K562 (cell line): Measurements from ENCODE around the gene MOB4. TPM values are rescaled to one million over a fixed set of nuclear protein-coding genes. Genes with fewer than 3 reads are reported as not detected.

ENCODE experiments used
- polyA plus RNA-seq, 8 experiments: library from polyadenylated mRNA; depleted of rRNA in 4 of 8; stranded (reverse) in 5 of 8; unstranded in 3 of 8; fragments of >200 nt; fragmentation: Nextera tagmentation in 2 of 8; fragmentation: Illumina TruSeq in 1 of 8; extraction: Ambion mirVana in 2 of 8; extraction: Trizol in 1 of 8; gene quantifications; 2 replicates each; pipeline versions ENCODE4 v1.2.1 to v1.2.3, GENCODE V29; 2011 to 2014; ENCODE audit warnings: inconsistent platforms in 1 of 8, missing spikeins in 1 of 8
- small RNA-seq: library from RNA; depleted of rRNA; stranded (forward); fragments of <200 nt; gene quantifications from one replicate; pipeline ENCODE3, GENCODE V24; 2014
- total RNA-seq, 7 experiments: library from RNA; depleted of rRNA in 6 of 7; stranded (reverse); fragments of >200 nt in 6 of 7; fragmentation: Illumina TruSeq in 2 of 7; extraction: Trizol in 2 of 7; gene quantifications; 2 replicates each; pipeline versions ENCODE4 v1.2.1 to v1.2.3, GENCODE V29; 2011 to 2021; ENCODE audit warnings: low replicate concordance in 1 of 7

MOB4 gene
- total and polyA plus RNA-seq, 9 of the 15 experiments (the other 6 are each of a cell fraction or from before 2014, with no cell fraction given) = 13.5 to 30.8 (median 22.2) TPM

Small RNAs within 50 kb of the gene (small RNA-seq; reads per million reads assigned to genes)
- not detected for gene AC020550.1

Other genes starting within 250 kb of the MOB4 start
- gene ANKRD44, start 205.3 kb upstream of the MOB4 start, total RNA-seq (2014; rRNA removed) = 0.08 TPM in 1 of 2 replicates, not detected in the other
- gene ANKRD44, start 205.3 kb upstream of the MOB4 start, total RNA-seq (2014; rRNA removed; fragmentation: Illumina TruSeq; extraction: Trizol) = not detected in 2 replicates
- gene ANKRD44, start 205.3 kb upstream of the MOB4 start, total RNA-seq (2015; rRNA removed; fragmentation: Illumina TruSeq; extraction: Trizol) = 0.04 TPM in 2 replicates
- 0.25 and 0.64 TPM in 2 replicates for gene ANKRD44, start 205.3 kb upstream of the MOB4 start, total RNA-seq (2021)
- 0.04 TPM in 2 replicates for gene ANKRD44, start 205.3 kb upstream of the MOB4 start, polyA plus RNA-seq (2011; rRNA removed)
- gene ANKRD44, start 205.3 kb upstream of the MOB4 start, polyA plus RNA-seq (2014; fragmentation: Illumina TruSeq; extraction: Trizol) = 0.01 and 0.03 TPM in 2 replicates
- under 1 TPM in 1 of 2 experiments, not detected in 1; 0.10 TPM for gene ANKRD44, start 205.3 kb upstream of the MOB4 start, polyA plus RNA-seq (2014; fragmentation: Nextera tagmentation; extraction: Ambion mirVana)
- gene ANKRD44, start 205.3 kb upstream of the MOB4 start, polyA plus RNA-seq (2014; rRNA removed) = 0.09 TPM in 1 of 2 replicates, not detected in the other
- 96.2 and 118 TPM in 2 replicates for gene SF3B1, start 81.0 kb upstream of the MOB4 start, total RNA-seq (2014; rRNA removed)
- gene SF3B1, start 81.0 kb upstream of the MOB4 start, total RNA-seq (2014; rRNA removed; fragmentation: Illumina TruSeq; extraction: Trizol) = 209 and 283 TPM in 2 replicates
- 168 and 176 TPM in 2 replicates for gene SF3B1, start 81.0 kb upstream of the MOB4 start, total RNA-seq (2015; rRNA removed; fragmentation: Illumina TruSeq; extraction: Trizol)
- gene SF3B1, start 81.0 kb upstream of the MOB4 start, total RNA-seq (2021) = 180 and 182 TPM in 2 replicates
- gene SF3B1, start 81.0 kb upstream of the MOB4 start, polyA plus RNA-seq (2011; rRNA removed) = 340 and 377 TPM in 2 replicates
- 238 and 243 TPM in 2 replicates for gene SF3B1, start 81.0 kb upstream of the MOB4 start, polyA plus RNA-seq (2014; fragmentation: Illumina TruSeq; extraction: Trizol)
- 100 to 1,000 TPM; 125 to 177 TPM for gene SF3B1, start 81.0 kb upstream of the MOB4 start, polyA plus RNA-seq (2014; fragmentation: Nextera tagmentation; extraction: Ambion mirVana)
- gene SF3B1, start 81.0 kb upstream of the MOB4 start, polyA plus RNA-seq (2014; rRNA removed) = 144 and 145 TPM in 2 replicates
- gene COQ10B, start 62.5 kb upstream of the MOB4 start, total RNA-seq (2014; rRNA removed) = 6.9 and 7.6 TPM in 2 replicates
- 13.1 and 15.9 TPM in 2 replicates for gene COQ10B, start 62.5 kb upstream of the MOB4 start, total RNA-seq (2014; rRNA removed; fragmentation: Illumina TruSeq; extraction: Trizol)
- 10.8 and 11.1 TPM in 2 replicates for gene COQ10B, start 62.5 kb upstream of the MOB4 start, total RNA-seq (2015; rRNA removed; fragmentation: Illumina TruSeq; extraction: Trizol)
- gene COQ10B, start 62.5 kb upstream of the MOB4 start, total RNA-seq (2021) = 8.5 and 9.8 TPM in 2 replicates
- 1.8 and 3.1 TPM in 2 replicates for gene COQ10B, start 62.5 kb upstream of the MOB4 start, polyA plus RNA-seq (2011; rRNA removed)
- gene COQ10B, start 62.5 kb upstream of the MOB4 start, polyA plus RNA-seq (2014; fragmentation: Illumina TruSeq; extraction: Trizol) = 8.8 and 9.7 TPM in 2 replicates
- 1 to 10 TPM; 7.2 to 7.7 TPM for gene COQ10B, start 62.5 kb upstream of the MOB4 start, polyA plus RNA-seq (2014; fragmentation: Nextera tagmentation; extraction: Ambion mirVana)
- 7.1 and 9.3 TPM in 2 replicates for gene COQ10B, start 62.5 kb upstream of the MOB4 start, polyA plus RNA-seq (2014; rRNA removed)
- 398 and 400 TPM in 2 replicates for gene HSPD1, start 16.2 kb upstream of the MOB4 start, total RNA-seq (2014; rRNA removed)
- gene HSPD1, start 16.2 kb upstream of the MOB4 start, total RNA-seq (2014; rRNA removed; fragmentation: Illumina TruSeq; extraction: Trizol) = 816 and 890 TPM in 2 replicates
- 663 and 710 TPM in 2 replicates for gene HSPD1, start 16.2 kb upstream of the MOB4 start, total RNA-seq (2015; rRNA removed; fragmentation: Illumina TruSeq; extraction: Trizol)
- gene HSPD1, start 16.2 kb upstream of the MOB4 start, total RNA-seq (2021) = 561 and 583 TPM in 2 replicates
- gene HSPD1, start 16.2 kb upstream of the MOB4 start, polyA plus RNA-seq (2011; rRNA removed) = 411 and 575 TPM in 2 replicates
- gene HSPD1, start 16.2 kb upstream of the MOB4 start, polyA plus RNA-seq (2014; fragmentation: Illumina TruSeq; extraction: Trizol) = 654 and 736 TPM in 2 replicates
- 1,000 to 10,000 TPM in 1 of 2 experiments, 100 to 1,000 TPM in 1; 622 to 1,014 TPM for gene HSPD1, start 16.2 kb upstream of the MOB4 start, polyA plus RNA-seq (2014; fragmentation: Nextera tagmentation; extraction: Ambion mirVana)
- 508 and 510 TPM in 2 replicates for gene HSPD1, start 16.2 kb upstream of the MOB4 start, polyA plus RNA-seq (2014; rRNA removed)
- gene HSPE1, start 15.7 kb upstream of the MOB4 start, total RNA-seq (2014; rRNA removed) = 395 and 427 TPM in 2 replicates
- 649 and 664 TPM in 2 replicates for gene HSPE1, start 15.7 kb upstream of the MOB4 start, total RNA-seq (2014; rRNA removed; fragmentation: Illumina TruSeq; extraction: Trizol)
- gene HSPE1, start 15.7 kb upstream of the MOB4 start, total RNA-seq (2015; rRNA removed; fragmentation: Illumina TruSeq; extraction: Trizol) = 576 and 612 TPM in 2 replicates
- 223 and 261 TPM in 2 replicates for gene HSPE1, start 15.7 kb upstream of the MOB4 start, total RNA-seq (2021)
- 267 and 371 TPM in 2 replicates for gene HSPE1, start 15.7 kb upstream of the MOB4 start, polyA plus RNA-seq (2011; rRNA removed)
- 574 and 695 TPM in 2 replicates for gene HSPE1, start 15.7 kb upstream of the MOB4 start, polyA plus RNA-seq (2014; fragmentation: Illumina TruSeq; extraction: Trizol)
- 1,000 to 10,000 TPM in 1 of 2 experiments, 100 to 1,000 TPM in 1; 880 to 1,007 TPM for gene HSPE1, start 15.7 kb upstream of the MOB4 start, polyA plus RNA-seq (2014; fragmentation: Nextera tagmentation; extraction: Ambion mirVana)
- 843 and 986 TPM in 2 replicates for gene HSPE1, start 15.7 kb upstream of the MOB4 start, polyA plus RNA-seq (2014; rRNA removed)
- gene RFTN2, start 159.5 kb downstream of the MOB4 start, total RNA-seq (2014; rRNA removed) = not detected in 2 replicates
- gene RFTN2, start 159.5 kb downstream of the MOB4 start, total RNA-seq (2014; rRNA removed; fragmentation: Illumina TruSeq; extraction: Trizol) = not detected in 2 replicates
- gene RFTN2, start 159.5 kb downstream of the MOB4 start, total RNA-seq (2015; rRNA removed; fragmentation: Illumina TruSeq; extraction: Trizol) = 0.11 TPM in 1 of 2 replicates, not detected in the other
- gene RFTN2, start 159.5 kb downstream of the MOB4 start, total RNA-seq (2021) = not detected in 2 replicates
- gene RFTN2, start 159.5 kb downstream of the MOB4 start, polyA plus RNA-seq (2011; rRNA removed) = not detected in 2 replicates
- 0.04 TPM in 1 of 2 replicates, not detected in the other for gene RFTN2, start 159.5 kb downstream of the MOB4 start, polyA plus RNA-seq (2014; fragmentation: Illumina TruSeq; extraction: Trizol)
- gene RFTN2, start 159.5 kb downstream of the MOB4 start, polyA plus RNA-seq (2014; fragmentation: Nextera tagmentation; extraction: Ambion mirVana) = under 1 TPM in 1 of 2 experiments, not detected in 1; 0.01 TPM
- 0.05 TPM in 1 of 2 replicates, not detected in the other for gene RFTN2, start 159.5 kb downstream of the MOB4 start, polyA plus RNA-seq (2014; rRNA removed)
- gene MARS2, start 189.3 kb downstream of the MOB4 start, total RNA-seq (2014; rRNA removed) = 10.2 and 13.8 TPM in 2 replicates
- gene MARS2, start 189.3 kb downstream of the MOB4 start, total RNA-seq (2014; rRNA removed; fragmentation: Illumina TruSeq; extraction: Trizol) = 9.9 and 12.7 TPM in 2 replicates
- 12.1 and 12.5 TPM in 2 replicates for gene MARS2, start 189.3 kb downstream of the MOB4 start, total RNA-seq (2015; rRNA removed; fragmentation: Illumina TruSeq; extraction: Trizol)
- 17.6 and 20.7 TPM in 2 replicates for gene MARS2, start 189.3 kb downstream of the MOB4 start, total RNA-seq (2021)
- 6.9 and 7.8 TPM in 2 replicates for gene MARS2, start 189.3 kb downstream of the MOB4 start, polyA plus RNA-seq (2011; rRNA removed)
- gene MARS2, start 189.3 kb downstream of the MOB4 start, polyA plus RNA-seq (2014; fragmentation: Illumina TruSeq; extraction: Trizol) = 12.5 and 17.1 TPM in 2 replicates
- 1 to 10 TPM; 4.0 to 6.9 TPM for gene MARS2, start 189.3 kb downstream of the MOB4 start, polyA plus RNA-seq (2014; fragmentation: Nextera tagmentation; extraction: Ambion mirVana)
- 12.2 and 12.7 TPM in 2 replicates for gene MARS2, start 189.3 kb downstream of the MOB4 start, polyA plus RNA-seq (2014; rRNA removed)